OCI-LY7 (cell line): ENCODE data around the gene TSPYL6. TPM values are rescaled to one million over a fixed set of nuclear protein-coding genes. Genes with fewer than 3 reads are reported as not detected.

Source experiments
- BruUV-seq: library from RNA; stranded (reverse); fragments of 400-500 nt; replicated peaks from 2 replicates; lab custom pipeline; 2021; lab: Mats Ljungman, UMichigan
- CTCF ChIA-PET: fragments of 300-600 bp; sonication (Branson Sonifier 250); formaldehyde crosslinking; loops from one replicate; lab custom pipeline; 2022; ENCODE audit warnings: antibody characterized with exemption; ENCODE audit not compliant: unreplicated experiment; lab: Charles Lee
- POLR2A ChIA-PET: fragments of 300-600 bp; sonication (Branson Sonifier 250); formaldehyde crosslinking; loops from one replicate; lab custom pipeline; 2022; ENCODE audit warnings: antibody characterized with exemption; lab: Charles Lee
- DNase-seq: peaks from one replicate; pipeline ENCODE4 v3.0.0-alpha.2; 2015; ENCODE audit warnings: low spot score
- H2AFZ ChIP-seq: fragments of 200-600 bp; sonication (generic), shearing (Covaris generic); 2 replicates; pipeline ENCODE4 v1.6.1; 2014; ENCODE audit warnings: mild to moderate bottlenecking, antibody characterized with exemption, low read length, moderate library complexity
- H3K27ac ChIP-seq: fragments of 200-600 bp; sonication (generic); 2 replicates; pipeline ENCODE4 v1.5.1; 2014; ENCODE audit warnings: mixed run types, low read depth, mild to moderate bottlenecking, moderate library complexity, low read length, inconsistent platforms; ENCODE audit not compliant: poor library complexity, severe bottlenecking
- H3K36me3 ChIP-seq: fragments of 200-600 bp; sonication (generic); 2 replicates; pipeline ENCODE4 v1.6.1; 2014; ENCODE audit warnings: mild to moderate bottlenecking, antibody characterized with exemption, low read length, moderate library complexity, mixed read lengths; ENCODE audit not compliant: insufficient read depth
- H3K4me1 ChIP-seq: fragments of 200-600 bp; sonication (generic); 2 replicates; pipeline ENCODE4 v1.5.1; 2014; ENCODE audit warnings: mild to moderate bottlenecking, low read length; ENCODE audit not compliant: insufficient read depth, poor library complexity, severe bottlenecking
- H3K4me2 ChIP-seq: fragments of 200-600 bp; sonication (generic); 2 replicates; pipeline ENCODE4 v1.6.1; 2014; ENCODE audit warnings: mild to moderate bottlenecking, low read length
- H3K4me3 ChIP-seq: fragments of 200-600 bp; sonication (generic); 2 replicates; pipeline ENCODE4 v1.5.1; 2014; ENCODE audit warnings: mild to moderate bottlenecking, low read depth, low read length; ENCODE audit not compliant: poor library complexity, severe bottlenecking
- H3K79me2 ChIP-seq: fragments of 200-600 bp; sonication (generic); 2 replicates; pipeline ENCODE4 v1.6.1; 2016; ENCODE audit warnings: low read depth, mild to moderate bottlenecking, low read length, moderate library complexity, mixed read lengths; ENCODE audit not compliant: insufficient read depth
- H3K9me2 ChIP-seq: fragments of 200-600 bp; sonication (generic); 2 replicates; pipeline ENCODE4 v1.6.1; 2016; ENCODE audit warnings: mild to moderate bottlenecking, low read length, mixed read lengths; ENCODE audit not compliant: insufficient read depth
- H3K9me3 ChIP-seq: fragments of 200-600 bp; sonication (generic); 2 replicates; pipeline ENCODE4 v1.6.1; 2014; ENCODE audit warnings: mild to moderate bottlenecking, mixed run types, low read length, mixed read lengths
- H4K20me1 ChIP-seq: fragments of 200-600 bp; sonication (generic); 2 replicates; pipeline ENCODE4 v1.6.1; 2014; ENCODE audit warnings: mild to moderate bottlenecking, antibody characterized with exemption, low read length, moderate library complexity, mixed read lengths; ENCODE audit not compliant: insufficient read depth
- EZH2phosphoT487 ChIP-seq: fragments of 200-600 bp; sonication (generic); IDR thresholded peaks from 2 replicates; pipeline ENCODE4 v1.6.1; 2018; ENCODE audit warnings: low read depth, borderline replicate concordance, mild to moderate bottlenecking, mixed run types, antibody characterized with exemption, low read length, moderate library complexity, mixed read lengths
- intact Hi-C: fragments of 100-400 bp; cut with micrococcal nuclease; formaldehyde crosslinking; loops from one replicate; pipeline ENCODE4 v1.10.0; 2022; ENCODE audit not compliant: unreplicated experiment
- total RNA-seq, 2 experiments: library from RNA; depleted of rRNA in 1 of 2; stranded (reverse); fragments of >200 nt in 1 of 2; shearing (Covaris generic) in 1 of 2; gene quantifications; 2 replicates each; pipeline ENCODE4 v1.2.3, GENCODE V29; 2014 to 2022
- TF ChIP-seq, protein P1 (sequence below): fragments of 200-600 bp; sonication (generic); conservative IDR thresholded peaks from 2 replicates; pipeline ENCODE4 v1.5.1; 2014; ENCODE audit warnings: mild to moderate bottlenecking, antibody characterized with exemption, low read length, moderate library complexity, mixed read lengths

TSPYL6 gene
- total RNA-seq, 2 experiments from 2014 or later = not detected

DNA sequence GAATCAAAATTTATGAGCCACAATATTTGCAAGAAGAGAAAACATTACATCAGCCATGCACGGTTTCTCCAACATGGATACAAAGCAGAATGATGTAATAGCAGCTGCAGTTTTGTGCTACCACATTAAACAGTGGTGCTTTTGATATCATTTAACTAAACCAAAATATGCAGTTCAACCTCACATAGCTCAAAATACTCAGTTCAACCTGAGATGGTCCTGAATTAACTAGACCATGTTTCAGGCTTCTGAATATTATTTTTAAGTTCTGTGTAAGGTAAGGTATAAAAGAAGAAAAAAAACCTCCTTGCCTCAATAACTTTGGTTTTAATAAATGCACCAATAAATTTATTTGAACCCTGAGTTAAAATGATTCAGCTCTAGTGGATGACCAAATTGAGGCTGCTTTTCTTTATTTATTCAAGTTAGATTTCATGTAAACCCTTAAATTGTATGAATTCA, 18.8 kb upstream of the TSPYL6 start:
- H3K4me1 ChIP-seq = peaks cover 14% of the 10 kb centered on the region
- DNase-seq = peak; percentile 33
- no peaks in the 10 kb centered on the region for H3K9me3 ChIP-seq
- no peak overlapping the region for H3K27ac ChIP-seq
- no peaks in the 10 kb centered on the region for H4K20me1 ChIP-seq
- no peak for TF ChIP-seq EZH2phosphoT487
- TF ChIP-seq, protein P1, sequence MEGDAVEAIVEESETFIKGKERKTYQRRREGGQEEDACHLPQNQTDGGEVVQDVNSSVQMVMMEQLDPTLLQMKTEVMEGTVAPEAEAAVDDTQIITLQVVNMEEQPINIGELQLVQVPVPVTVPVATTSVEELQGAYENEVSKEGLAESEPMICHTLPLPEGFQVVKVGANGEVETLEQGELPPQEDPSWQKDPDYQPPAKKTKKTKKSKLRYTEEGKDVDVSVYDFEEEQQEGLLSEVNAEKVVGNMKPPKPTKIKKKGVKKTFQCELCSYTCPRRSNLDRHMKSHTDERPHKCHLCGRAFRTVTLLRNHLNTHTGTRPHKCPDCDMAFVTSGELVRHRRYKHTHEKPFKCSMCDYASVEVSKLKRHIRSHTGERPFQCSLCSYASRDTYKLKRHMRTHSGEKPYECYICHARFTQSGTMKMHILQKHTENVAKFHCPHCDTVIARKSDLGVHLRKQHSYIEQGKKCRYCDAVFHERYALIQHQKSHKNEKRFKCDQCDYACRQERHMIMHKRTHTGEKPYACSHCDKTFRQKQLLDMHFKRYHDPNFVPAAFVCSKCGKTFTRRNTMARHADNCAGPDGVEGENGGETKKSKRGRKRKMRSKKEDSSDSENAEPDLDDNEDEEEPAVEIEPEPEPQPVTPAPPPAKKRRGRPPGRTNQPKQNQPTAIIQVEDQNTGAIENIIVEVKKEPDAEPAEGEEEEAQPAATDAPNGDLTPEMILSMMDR = no peak
- POLR2A ChIA-PET = interaction anchor here (1.0 to 1.7 kb wide), 2 partner anchors 9 to 112 kb away, joined by 3 to 5 read pairs; no protein-coding TSS in a partner anchor
- no peaks in the 10 kb centered on the region for H3K9me2 ChIP-seq
- no peaks in the 10 kb centered on the region for H3K36me3 ChIP-seq
- no peak overlapping the region for H2AFZ ChIP-seq
- H3K4me3 ChIP-seq = no peak overlapping the region
- BruUV-seq = no TSS peak
- intact Hi-C loops = no loop called here
- CTCF ChIA-PET = no interaction called here
- H3K4me2 ChIP-seq = no peak overlapping the region
- H3K79me2 ChIP-seq = no peaks in the 10 kb centered on the region

DNA sequence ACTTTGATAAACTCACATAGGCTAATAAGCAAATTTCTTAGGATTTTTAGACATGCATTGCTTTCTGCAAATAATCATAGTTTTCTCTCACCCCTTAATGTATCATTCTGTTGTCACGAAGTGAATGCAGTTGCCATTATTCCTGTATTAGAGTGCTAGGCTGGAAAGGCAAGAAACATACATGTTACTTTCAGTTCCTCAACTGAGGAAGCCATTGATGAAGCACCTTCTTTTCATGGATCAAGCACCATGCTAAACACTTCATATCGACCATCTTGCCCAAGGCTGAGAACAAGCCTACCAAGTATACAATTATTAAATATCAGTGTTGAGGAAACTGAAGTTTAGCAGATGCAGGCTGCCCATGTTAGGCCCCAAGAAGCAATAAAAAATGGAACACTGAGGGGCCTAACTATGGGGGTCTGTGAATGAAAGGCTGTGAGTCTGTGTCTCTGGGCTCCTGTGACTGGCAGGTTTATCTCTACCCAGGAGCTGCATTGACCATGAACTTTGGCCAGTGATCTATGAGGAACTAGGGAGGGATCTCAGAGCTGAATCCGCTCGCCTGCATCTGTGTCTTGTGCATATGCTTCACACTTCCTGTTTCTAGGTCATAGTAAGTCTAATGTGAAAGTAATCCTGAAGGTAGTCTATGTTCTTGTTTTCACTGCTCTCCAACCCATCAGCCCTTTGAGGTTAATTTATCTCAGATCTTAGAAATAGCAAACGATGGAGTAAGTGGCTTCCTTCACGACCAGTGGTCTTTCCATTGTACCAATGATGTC, 16.0 kb upstream of the TSPYL6 start:
- DNase-seq = peak; percentile 32
- Histone ChIP-seq H3K4me2 (no peak overlapping the region), H4K20me1 (no peaks in the 10 kb centered on the region), H3K36me3 (no peaks in the 10 kb centered on the region), H3K27ac (no peak overlapping the region), H3K4me3 (no peak overlapping the region), H3K4me1 (peaks cover 14% of the 10 kb centered on the region), H2AFZ (no peak overlapping the region), H3K9me2 (no peaks in the 10 kb centered on the region), H3K9me3 (no peaks in the 10 kb centered on the region), H3K79me2 (no peaks in the 10 kb centered on the region)
- BruUV-seq = no TSS peak
- intact Hi-C loops = no loop called here
- TF ChIP-seq EZH2phosphoT487 = no peak
- TF ChIP-seq, protein P1 = no peak
- CTCF ChIA-PET = no interaction called here
- POLR2A ChIA-PET = no interaction called here

DNA sequence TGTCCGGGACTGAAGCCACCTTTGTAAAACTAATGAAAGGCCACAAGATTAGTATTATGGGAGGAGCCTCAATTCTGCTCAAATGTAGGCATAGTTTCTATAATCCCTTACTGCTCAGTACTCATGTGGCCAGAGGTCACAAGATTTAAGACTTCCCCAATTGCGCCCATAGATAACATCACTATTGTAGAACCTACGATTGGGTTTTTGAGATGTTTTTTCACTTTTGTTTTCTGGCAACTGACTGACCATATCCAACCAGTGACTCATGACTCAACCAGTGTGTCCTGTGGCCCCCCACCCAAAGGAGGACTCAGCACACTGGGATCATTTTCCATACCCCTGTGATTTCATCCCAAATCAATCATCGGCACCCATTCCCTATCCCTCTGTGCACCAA, 15.2 kb upstream of the TSPYL6 start:
- BruUV-seq = no TSS peak
- H2AFZ ChIP-seq = no peak overlapping the region
- H3K79me2 ChIP-seq = no peaks in the 10 kb centered on the region
- ChIA-PET POLR2A (interaction anchor here (0.6 kb wide), 1 partner anchor 311 kb away, joined by 3 read pairs; no protein-coding TSS in a partner anchor), CTCF (no interaction called here)
- no peak overlapping the region for H3K4me3 ChIP-seq
- no peak overlapping the region for H3K27ac ChIP-seq
- H3K4me1 ChIP-seq = peaks cover 14% of the 10 kb centered on the region
- H3K9me3 ChIP-seq = no peaks in the 10 kb centered on the region
- H4K20me1 ChIP-seq = no peaks in the 10 kb centered on the region
- H3K9me2 ChIP-seq = no peaks in the 10 kb centered on the region
- H3K4me2 ChIP-seq = no peak overlapping the region
- no peak for DNase-seq
- intact Hi-C loops = no loop called here
- TF ChIP-seq, protein P1 = no peak
- no peak for TF ChIP-seq EZH2phosphoT487
- H3K36me3 ChIP-seq = no peaks in the 10 kb centered on the region
